Psoas muscle (tissue), 8 donors: Measurements from ENCODE around the gene SERTAD3. TPM values are rescaled to one million over a fixed set of nuclear protein-coding genes. Genes with fewer than 3 reads are reported as not detected.

Experiments used
- ATAC-seq, 4 donors: fragments of 200-7000 bp; cut with Tn5 transposase; one replicate each; pipeline ENCODE4 v1.9.1; 2020; ENCODE audit warnings: moderate library complexity in 3 of 4, mild to moderate bottlenecking in 2 of 4
- DNase-seq, 2 donors: peaks; one replicate each; pipeline ENCODE4 v3.0.0-alpha.2; 2020
- H3K27ac ChIP-seq: fragments of 200-600 bp; one replicate; pipeline ENCODE4 v1.8.0; 2022
- H3K27me3 ChIP-seq, 3 donors: fragments of 200-600 bp in 1 of 3; one replicate each; pipeline versions ENCODE4 v1.6.1 to v1.8.0; 2013 to 2022; ENCODE audit warnings: low read length in 2 of 3, mild to moderate bottlenecking in 2 of 3, moderate library complexity in 1 of 3; ENCODE audit not compliant: insufficient read depth in 3 of 3
- H3K36me3 ChIP-seq, 2 donors: fragments of 200-600 bp in 1 of 2; one replicate each; pipeline versions ENCODE4 v1.6.1 to v1.8.0; 2013 to 2022; ENCODE audit warnings: low read depth in 1 of 2, mild to moderate bottlenecking in 1 of 2, moderate library complexity in 1 of 2; ENCODE audit not compliant: insufficient read depth in 1 of 2
- H3K4me1 ChIP-seq: fragments of 200-600 bp; one replicate; pipeline ENCODE4 v1.8.0; 2022
- H3K4me3 ChIP-seq: fragments of 200-600 bp; one replicate; pipeline ENCODE4 v1.8.0; 2022; ENCODE audit warnings: mild to moderate bottlenecking
- H3K9me3 ChIP-seq: fragments of 200-600 bp; one replicate; pipeline ENCODE4 v1.8.0; 2022
- CTCF ChIP-seq: fragments of 200-600 bp; IDR thresholded peaks from one replicate; pipeline ENCODE4 v1.8.0; 2022; ENCODE audit warnings: antibody characterized with exemption
- WGBS, 3 donors: extraction: QIAGEN DNeasy Blood & Tissue Kit; methylation state at CpG; one replicate each; pipeline versions ENCODE4 v1.1.6 to v1.1.7; 2013; 5-methylcytosine and 5-hydroxymethylcytosine counted together
- intact Hi-C, 2 donors: fragments of 100-400 bp; cut with DNase I; formaldehyde crosslinking; loops; one replicate each; pipeline versions ENCODE4 v1.11.0 to v1.14.2; 2022
- polyA plus RNA-seq, 3 donors: library from polyadenylated mRNA; stranded (reverse); fragments of 200-250 nt; gene quantifications; one replicate each; pipeline ENCODE4 v1.2.3, GENCODE V29; 2013
- total RNA-seq, 4 donors: library from RNA; stranded (reverse); fragmentation: NEBNext Ultra II Directional in 2 of 4; extraction: Animal tissue kit (Norgen Biotek cat#: 25700) in 2 of 4; gene quantifications; one replicate each; pipeline versions ENCODE4 v1.2.1 to v1.2.4, GENCODE V29; 2021 to 2023
- donor health status: healthy with polysubstance abuse.
- donor health status: DM: no; HTN: no; CAD: no; lungs with moderate emphysema.
- donor health status: Bipolar disorder and iron deficiency.
- donor health status: healthy.
- donor health status: DM: yes; HTN: yes; CAD: no.
- donor health status: DM: no; HTN: no; CAD: no.
- donor health status: DM: no; HTN: no; CAD: no.
- donor health status: DM: yes; HTN: yes; CAD: no.

The SERTAD3 gene
- total and polyA plus RNA-seq, 7 donors = 12.7 to 30.0 (median 23.2) TPM

- TF ChIP-seq CTCF = peak; percentile 71
- Histone ChIP-seq H3K9me3 (no peaks in the 10 kb centered on the region), H3K4me1 (peaks cover 29% of the 10 kb centered on the region), H3K27me3 (no peaks in the 10 kb centered on the region), H3K4me3 (peak within 1 kb of the TSS; percentile 88), H3K36me3 (peaks cover 0 to 21% of the 10 kb centered on the region in 2 donors), H3K27ac (peak within 1 kb of the TSS; percentile 99)
- peak; percentile 99 to 100 for DNase-seq
- intact Hi-C loops = no loop called here
- ATAC-seq = peak; percentile 85 to 88 (median 86)
- 0 to 1% (median 0%) methylated on average over 69 to 75 of the region's 75 CpGs for WGBS, 3 donors
Measured at GRCh38 chr19:40425450-40426287, 18.5 kb downstream of the SERTAD3 start, which contains the start of gene SERTAD1. TSS of gene SERTAD1 (minus strand) at chr19:40425992. CDS start at chr19:40423546, 2,446 bp downstream.

- H3K27ac ChIP-seq = peak overlapping the region; percentile 99
- 0 to 2% (median 1%) methylated on average over 27 to 28 of the region's 28 CpGs for WGBS, 3 donors
- no peak for DNase-seq
- peaks cover 29% of the 10 kb centered on the region for H3K4me1 ChIP-seq
- peak overlapping the region; percentile 88 for H3K4me3 ChIP-seq
- no peaks in the 10 kb centered on the region for H3K9me3 ChIP-seq
- ATAC-seq = no peak
- intact Hi-C loops = loop anchor here in 1 of 2 donors (1.0 kb wide), 1 partner anchor 18 kb away; no protein-coding TSS in a partner anchor
- peaks cover 0 to 21% of the 10 kb centered on the region in 2 donors for H3K36me3 ChIP-seq
- H3K27me3 ChIP-seq = no peaks in the 10 kb centered on the region
- TF ChIP-seq CTCF = no peak
Measured at GRCh38 chr19:40424637-40425449, 19.3 kb downstream of the SERTAD3 start.

GRCh38 chr19:40423938-40424337 lies 20.2 kb downstream of the SERTAD3 start:
- 90 to 95% (median 90%) methylated on average over 6 of the region's 6 CpGs for WGBS, 3 donors

More at GRCh38 chr19:40423938-40424337, 20.2 kb downstream of the SERTAD3 start:
- H3K4me3 ChIP-seq = peak overlapping the region; percentile 88
- H3K4me1 ChIP-seq = peaks cover 29% of the 10 kb centered on the region
- no peak for DNase-seq
- H3K9me3 ChIP-seq = no peaks in the 10 kb centered on the region
- ATAC-seq = no peak
- peaks cover 0 to 21% of the 10 kb centered on the region in 2 donors for H3K36me3 ChIP-seq
- intact Hi-C loops = loop anchor here in 1 of 2 donors (1.0 kb wide), 1 partner anchor 19 kb away; no protein-coding TSS in a partner anchor
- no peak for TF ChIP-seq CTCF
- no peaks in the 10 kb centered on the region for H3K27me3 ChIP-seq
- H3K27ac ChIP-seq = peak overlapping the region; percentile 99
